Activated CD8-positive, alpha-beta memory T cell treated with anti-CD3 and anti-CD28 coated beads, Interleukin-2, amount 50 U/mL, for 1 hour (primary cell): ENCODE results near the gene MYPOP.

ENCODE experiments used
- DNase-seq: peaks from one replicate; pipeline ENCODE4 v3.0.0-alpha.2; 2020; ENCODE audit errors: extremely low read depth

Gene MYPOP

DNA sequence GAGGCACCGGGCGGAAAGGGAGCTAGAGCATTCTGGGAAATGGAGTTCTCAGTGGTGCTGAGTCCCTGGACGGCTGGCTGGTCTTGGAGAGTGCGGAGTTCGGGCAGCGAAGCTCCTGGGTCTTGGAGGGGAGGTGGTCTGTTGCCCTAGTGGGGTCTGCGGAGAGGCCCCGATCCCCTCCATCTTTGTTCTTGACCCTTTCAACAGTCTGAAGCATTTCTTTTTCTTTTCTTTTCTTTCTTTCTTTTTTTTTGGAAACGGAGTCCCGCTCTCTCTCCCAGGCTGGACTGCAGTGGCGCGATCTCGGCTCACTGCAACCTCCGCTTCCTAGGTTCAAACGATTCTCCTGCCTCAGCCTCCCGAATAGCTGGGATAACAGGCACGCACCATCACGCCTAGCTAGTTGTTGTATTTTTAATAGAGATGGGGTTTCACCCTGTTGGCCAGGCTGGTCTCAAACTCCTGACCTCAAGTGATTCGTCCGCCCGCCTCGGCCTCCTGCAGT is 39.0 kb downstream of the MYPOP start:
- no peak for DNase-seq

- DNase-seq: peak; percentile 96
Measured at GRCh38 chr19:45862564-45863334, 39.7 kb downstream of the MYPOP start, which contains the start of gene SYMPK. Gene SYMPK (minus strand): TSS chr19:45863147. CDS start chr19:45854495, 8,652 bp downstream.

DNA sequence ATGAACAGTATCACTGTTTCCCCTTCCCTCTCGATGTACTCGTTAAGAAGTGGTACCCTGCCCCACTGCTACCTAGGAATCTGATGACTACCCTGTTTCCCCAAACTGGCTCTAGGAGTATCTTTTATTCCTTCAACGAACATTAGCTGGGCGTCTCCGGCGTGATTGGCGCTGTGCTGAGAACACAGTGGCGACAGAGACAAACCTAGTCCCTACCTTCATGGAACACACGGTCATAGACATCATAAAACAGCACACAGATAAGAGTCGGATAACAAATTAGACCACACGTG is 40.2 kb downstream of the MYPOP start:
- no peak for DNase-seq

GRCh38 chr19:45860359-45861259 is 41.8 kb downstream of the MYPOP start:
- DNase-seq: no peak

DNA sequence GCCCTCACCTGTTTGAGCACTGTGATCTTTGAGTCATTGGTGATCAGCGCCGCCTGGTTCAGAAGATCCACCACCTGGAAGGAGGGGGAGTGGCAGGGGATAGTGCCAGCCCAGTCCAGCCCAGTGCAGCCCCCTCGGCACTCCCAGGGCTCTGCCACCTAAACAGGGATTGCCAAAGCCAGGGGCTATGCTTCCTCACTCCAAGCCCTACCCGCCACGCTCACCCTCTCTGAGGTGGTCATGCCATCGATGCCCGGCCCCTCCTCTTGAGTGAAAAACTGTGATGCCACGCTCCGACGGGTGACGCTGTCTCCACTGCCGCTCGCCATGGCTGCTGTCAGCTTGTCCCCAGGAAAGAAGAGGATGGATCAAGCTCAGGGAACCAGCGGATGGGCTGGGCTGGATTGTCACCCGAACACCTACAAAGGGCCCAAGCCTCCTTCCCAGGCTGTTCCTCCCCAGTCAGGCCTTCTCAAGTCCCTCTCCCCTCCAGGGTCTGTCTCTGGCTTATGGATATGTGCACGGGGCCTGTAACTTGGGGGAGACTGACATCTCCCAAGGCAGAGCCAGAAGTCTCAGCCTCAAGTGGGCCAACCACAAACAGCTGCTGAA is 48.1 kb downstream of the MYPOP start:
- no peak for DNase-seq

- no peak for DNase-seq
Measured at GRCh38 chr19:45852983-45853382, 49.4 kb downstream of the MYPOP start.

- DNase-seq: no peak
Measured at GRCh38 chr19:45852145-45852750, 50.2 kb downstream of the MYPOP start.

- DNase-seq: no peak
Measured at GRCh38 chr19:45848922-45849321, 53.5 kb downstream of the MYPOP start.

- DNase-seq: no peak
Measured at GRCh38 chr19:45847663-45848062, 54.8 kb downstream of the MYPOP start.

DNA sequence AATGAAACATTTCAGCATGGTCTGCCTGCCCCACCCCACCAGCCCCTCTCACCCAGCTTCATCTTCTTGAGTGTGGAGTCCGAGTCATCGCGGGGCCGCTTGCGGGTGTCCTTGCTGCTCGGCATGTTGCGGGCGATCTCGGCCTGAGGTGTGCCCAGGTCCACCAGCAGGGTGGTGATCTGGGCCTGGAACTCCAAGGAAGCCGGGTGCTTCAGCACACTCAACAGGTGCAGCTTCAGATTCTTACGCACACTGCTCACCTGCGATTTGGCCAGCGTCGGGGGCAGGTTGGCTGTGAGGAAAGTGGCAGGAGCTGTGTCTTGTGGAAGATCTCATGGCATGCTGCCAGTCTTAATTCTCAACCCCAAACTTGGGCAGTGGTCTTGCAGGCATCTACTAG is 60.2 kb downstream of the MYPOP start:
- DNase-seq: no peak
